ENCODE data around the gene GPC3.
A peak's percentile ranks its signal among the peaks of the same experiment; 100 is the strongest.
"Not testable (repeated sequence)": the region's sequence is repeated elsewhere in the genome, so short reads cannot be mapped to it uniquely, and the experiment has no call there.

GPC3 gene

GRCh38 chrX:133762976-133763548, 222.3 kb downstream of the GPC3 start:
- not testable (repeated sequence) for DNase-seq (ENCODE audit: low read depth)

- DNase-seq (ENCODE audit: low read depth), result no peak
Observed at GRCh38 chrX:133754657-133755056, 230.7 kb downstream of the GPC3 start.

- no peak for DNase-seq (ENCODE audit: low read depth)
Observed at GRCh38 chrX:133749951-133750350, 235.4 kb downstream of the GPC3 start.

- no peak for DNase-seq (ENCODE audit: low read depth)
Observed at GRCh38 chrX:133749370-133749769, 236.0 kb downstream of the GPC3 start.

- DNase-seq (ENCODE audit: low read depth), result no peak
Observed at GRCh38 chrX:133747196-133747595, 238.2 kb downstream of the GPC3 start.

- no peak for DNase-seq (ENCODE audit: low read depth)
Observed at GRCh38 chrX:133746593-133746992, 238.8 kb downstream of the GPC3 start.

- DNase-seq (ENCODE audit: low read depth), result no peak
Observed at GRCh38 chrX:133745349-133745748, 240.0 kb downstream of the GPC3 start.

- no peak for DNase-seq (ENCODE audit: low read depth)
Observed at GRCh38 chrX:133742602-133743305, 242.6 kb downstream of the GPC3 start.

GRCh38 chrX:133741303-133741702, 244.1 kb downstream of the GPC3 start:
- no peak for DNase-seq (ENCODE audit: low read depth)

- DNase-seq (ENCODE audit: low read depth), result no peak
Observed at GRCh38 chrX:133726642-133727041, 258.8 kb downstream of the GPC3 start.

GRCh38 chrX:133726211-133726630, 259.2 kb downstream of the GPC3 start:
- DNase-seq (ENCODE audit: low read depth), result peak; percentile 18

GRCh38 chrX:133723930-133724329, 261.5 kb downstream of the GPC3 start:
- DNase-seq (ENCODE audit: low read depth), result no peak

GRCh38 chrX:133722756-133723155, 262.6 kb downstream of the GPC3 start:
- no peak for DNase-seq (ENCODE audit: low read depth)

GRCh38 chrX:133720269-133720668, 265.1 kb downstream of the GPC3 start:
- not testable (repeated sequence) for DNase-seq (ENCODE audit: low read depth)

GRCh38 chrX:133715715-133716114, 269.7 kb downstream of the GPC3 start:
- no peak for DNase-seq (ENCODE audit: low read depth)

- no peak for DNase-seq (ENCODE audit: low read depth)
Observed at GRCh38 chrX:133709501-133709900, 275.9 kb downstream of the GPC3 start.

GRCh38 chrX:133706890-133707289, 278.5 kb downstream of the GPC3 start:
- no peak for DNase-seq (ENCODE audit: low read depth)

GRCh38 chrX:133702230-133702629, 283.2 kb downstream of the GPC3 start:
- DNase-seq (ENCODE audit: low read depth), result no peak

- no peak for DNase-seq (ENCODE audit: low read depth)
Observed at GRCh38 chrX:133699023-133699728, 286.2 kb downstream of the GPC3 start.

- no peak for DNase-seq (ENCODE audit: low read depth)
Observed at GRCh38 chrX:133698298-133698697, 287.1 kb downstream of the GPC3 start.

- no peak for DNase-seq (ENCODE audit: low read depth)
Observed at GRCh38 chrX:133697656-133698055, 287.7 kb downstream of the GPC3 start.

- DNase-seq (ENCODE audit: low read depth), result no peak
Observed at GRCh38 chrX:133689997-133690599, 295.3 kb downstream of the GPC3 start.

GRCh38 chrX:133685822-133686221, 299.6 kb downstream of the GPC3 start:
- no peak for DNase-seq (ENCODE audit: low read depth)

Data from ELR (cell line).